HG02943 (cell line): Measurements from ENCODE around the gene PDHA1.

Experiments used
- ATAC-seq: cut with Tn5 transposase; IDR thresholded peaks from one replicate; pipeline ENCODE4 v1.9.1; 2021; ENCODE audit warnings: mild to moderate bottlenecking, low read depth, moderate library complexity; ENCODE audit not compliant: unreplicated experiment

Gene PDHA1

GRCh38 chrX:19373351-19373891 lies 29.7 kb downstream of the PDHA1 start:
- no peak for ATAC-seq

- no peak for ATAC-seq
Observed at GRCh38 chrX:19375546-19375945, 31.8 kb downstream of the PDHA1 start.

GRCh38 chrX:19377799-19378198 lies 34.1 kb downstream of the PDHA1 start:
- ATAC-seq: no peak

- ATAC-seq: no peak
Observed at GRCh38 chrX:19381326-19381725, 37.6 kb downstream of the PDHA1 start.

- no peak for ATAC-seq
Observed at GRCh38 chrX:19382555-19383145, 38.9 kb downstream of the PDHA1 start.

GRCh38 chrX:19386679-19387078 lies 43.0 kb downstream of the PDHA1 start:
- ATAC-seq: no peak

GRCh38 chrX:19388064-19388679 lies 44.4 kb downstream of the PDHA1 start:
- ATAC-seq: no peak

GRCh38 chrX:19388741-19389140 lies 45.0 kb downstream of the PDHA1 start:
- ATAC-seq: no peak

- ATAC-seq: no peak
Observed at GRCh38 chrX:19389227-19389845, 45.6 kb downstream of the PDHA1 start.

- ATAC-seq: no peak
Observed at GRCh38 chrX:19392078-19392477, 48.4 kb downstream of the PDHA1 start.

GRCh38 chrX:19392703-19393102 lies 49.0 kb downstream of the PDHA1 start:
- ATAC-seq: no peak

- no peak for ATAC-seq
Observed at GRCh38 chrX:19403696-19404095, 60.0 kb downstream of the PDHA1 start.

- no peak for ATAC-seq
Observed at GRCh38 chrX:19410259-19410658, 66.5 kb downstream of the PDHA1 start.
